Central memory CD8-positive, alpha-beta T cell (primary cell): Measurements from ENCODE around the gene ELANE.
A peak's percentile ranks its signal among the peaks of the same experiment; 100 is the strongest.

Experiments used
- ATAC-seq: fragments of 150-1000 bp; cut with Tn5 transposase; replicated peaks from 2 replicates; pipeline ENCODE4 v1.10.0; 2022; ENCODE audit warnings: mild to moderate bottlenecking, moderate FRiP score, moderate number of reproducible peaks; ENCODE audit not compliant: poor library complexity, severe bottlenecking; ENCODE audit errors: extremely low read depth
- DNase-seq, 2 donors: peaks; one replicate each; pipeline ENCODE4 v3.0.0; 2021; ENCODE audit warnings: low spot score in 2 of 2
- H3K27ac Mint-ChIP-seq: one replicate; pipeline ENCODE4 v1.8.0; 2022; ENCODE audit warnings: low read depth, mild to moderate bottlenecking, moderate library complexity, mixed read lengths
- H3K27me3 Mint-ChIP-seq: one replicate; pipeline ENCODE4 v1.8.0; 2022; ENCODE audit warnings: mixed read lengths
- H3K36me3 Mint-ChIP-seq: one replicate; pipeline ENCODE4 v1.8.0; 2022; ENCODE audit warnings: mild to moderate bottlenecking, moderate library complexity, mixed read lengths; ENCODE audit not compliant: insufficient read depth
- H3K4me1 Mint-ChIP-seq: one replicate; pipeline ENCODE4 v1.8.0; 2022; ENCODE audit warnings: mixed read lengths
- H3K4me3 Mint-ChIP-seq: one replicate; pipeline ENCODE4 v1.8.0; 2022; ENCODE audit warnings: mild to moderate bottlenecking, moderate library complexity, mixed read lengths
- H3K9me3 Mint-ChIP-seq: one replicate; pipeline ENCODE4 v1.8.0; 2022; ENCODE audit warnings: mixed read lengths

ELANE gene

DNA sequence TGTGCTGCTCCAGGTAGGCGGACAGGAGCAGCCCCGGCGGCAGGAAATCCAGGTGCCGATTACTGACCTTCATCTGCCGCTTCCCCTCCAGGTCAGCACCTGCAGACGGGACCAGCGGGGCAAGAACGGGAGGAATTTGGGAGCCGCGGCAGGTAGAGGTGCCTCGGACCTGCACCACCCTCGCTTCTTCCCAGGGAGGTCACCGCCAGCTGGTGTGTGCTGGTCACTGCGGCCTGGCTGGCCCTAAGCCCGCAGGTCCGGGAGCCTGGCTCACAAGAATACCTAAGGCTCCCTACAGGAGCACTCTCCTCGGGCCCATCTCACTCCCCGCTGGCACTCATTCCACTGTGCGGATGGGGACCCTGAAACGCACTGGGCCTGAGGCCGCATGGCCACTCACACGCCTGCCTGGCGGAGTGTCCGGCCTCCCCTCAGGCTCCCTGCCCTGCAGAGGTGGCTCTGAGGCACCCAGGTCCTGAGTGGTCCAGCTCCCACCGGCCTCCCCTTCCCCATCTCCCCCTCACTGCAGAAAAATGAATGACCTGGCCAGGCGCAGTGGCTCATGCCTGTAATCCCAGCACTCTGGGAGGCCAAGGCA, 45.4 kb downstream of the ELANE start:
- Mint-ChIP-seq H3K4me3 (no peak overlapping the region), H3K27ac (no peak overlapping the region), H3K9me3 (no peaks in the 10 kb centered on the region), H3K36me3 (peaks cover 45% of the 10 kb centered on the region), H3K27me3 (no peaks in the 10 kb centered on the region), H3K4me1 (peaks cover 13% of the 10 kb centered on the region)
- DNase-seq, result no peak
- ATAC-seq, result no peak

GRCh38 chr19:898663-899062, 46.6 kb downstream of the ELANE start:
- DNase-seq, result no peak
- Mint-ChIP-seq H3K4me3 (no peak overlapping the region), H3K27me3 (no peaks in the 10 kb centered on the region), H3K36me3 (peaks cover 39% of the 10 kb centered on the region), H3K9me3 (no peaks in the 10 kb centered on the region), H3K4me1 (peaks cover 4% of the 10 kb centered on the region), H3K27ac (peak overlapping the region; percentile 59)
- ATAC-seq, result no peak

GRCh38 chr19:899336-900042, 47.4 kb downstream of the ELANE start:
- no peak overlapping the region for H3K4me3 Mint-ChIP-seq
- H3K9me3 Mint-ChIP-seq, result no peaks in the 10 kb centered on the region
- DNase-seq, result no peak
- H3K27me3 Mint-ChIP-seq, result no peaks in the 10 kb centered on the region
- ATAC-seq, result no peak
- H3K27ac Mint-ChIP-seq, result no peak overlapping the region
- peaks cover 34% of the 10 kb centered on the region for H3K36me3 Mint-ChIP-seq
- H3K4me1 Mint-ChIP-seq, result peaks cover 6% of the 10 kb centered on the region

GRCh38 chr19:900043-900301, 47.9 kb downstream of the ELANE start:
- Mint-ChIP-seq H3K27ac (peak overlapping the region; percentile 35), H3K27me3 (no peaks in the 10 kb centered on the region), H3K4me3 (no peak overlapping the region), H3K36me3 (peaks cover 36% of the 10 kb centered on the region), H3K4me1 (peaks cover 7% of the 10 kb centered on the region), H3K9me3 (no peaks in the 10 kb centered on the region)
- ATAC-seq (no peak), DNase-seq (no peak)

GRCh38 chr19:900302-901111, 48.4 kb downstream of the ELANE start:
- ATAC-seq (peak; percentile 65), DNase-seq (no peak)
- peaks cover 36% of the 10 kb centered on the region for H3K36me3 Mint-ChIP-seq
- peak overlapping the region; percentile 35 for H3K27ac Mint-ChIP-seq
- H3K9me3 Mint-ChIP-seq, result no peaks in the 10 kb centered on the region
- H3K27me3 Mint-ChIP-seq, result no peaks in the 10 kb centered on the region
- no peak overlapping the region for H3K4me3 Mint-ChIP-seq
- H3K4me1 Mint-ChIP-seq, result peaks cover 7% of the 10 kb centered on the region

- H3K9me3 Mint-ChIP-seq, result no peaks in the 10 kb centered on the region
- no peaks in the 10 kb centered on the region for H3K27me3 Mint-ChIP-seq
- H3K36me3 Mint-ChIP-seq, result peaks cover 29% of the 10 kb centered on the region
- H3K4me1 Mint-ChIP-seq, result peaks cover 7% of the 10 kb centered on the region
- no peak overlapping the region for H3K27ac Mint-ChIP-seq
- no peak for DNase-seq
- no peak overlapping the region for H3K4me3 Mint-ChIP-seq
- ATAC-seq, result no peak
These were observed 49.4 kb downstream of the ELANE start for GRCh38 chr19:901216-902092.

GRCh38 chr19:902093-902370, 49.9 kb downstream of the ELANE start:
- Mint-ChIP-seq H3K36me3 (peaks cover 25% of the 10 kb centered on the region), H3K4me1 (peaks cover 7% of the 10 kb centered on the region), H3K27me3 (no peaks in the 10 kb centered on the region), H3K4me3 (no peak overlapping the region), H3K27ac (no peak overlapping the region), H3K9me3 (no peaks in the 10 kb centered on the region)
- ATAC-seq, result no peak
- no peak for DNase-seq

GRCh38 chr19:902446-903226, 50.5 kb downstream of the ELANE start:
- H3K4me1 Mint-ChIP-seq, result peaks cover 7% of the 10 kb centered on the region
- peaks cover 26% of the 10 kb centered on the region for H3K36me3 Mint-ChIP-seq
- H3K9me3 Mint-ChIP-seq, result no peaks in the 10 kb centered on the region
- no peak for DNase-seq
- H3K27me3 Mint-ChIP-seq, result no peaks in the 10 kb centered on the region
- ATAC-seq, result no peak
- H3K27ac Mint-ChIP-seq, result no peak overlapping the region
- H3K4me3 Mint-ChIP-seq, result no peak overlapping the region

- Mint-ChIP-seq H3K4me1 (peaks cover 7% of the 10 kb centered on the region), H3K27ac (peak overlapping the region; percentile 70), H3K36me3 (peaks cover 20% of the 10 kb centered on the region), H3K4me3 (no peak overlapping the region), H3K9me3 (no peaks in the 10 kb centered on the region), H3K27me3 (no peaks in the 10 kb centered on the region)
- no peak for DNase-seq
- ATAC-seq, result no peak
These were observed 51.2 kb downstream of the ELANE start for GRCh38 chr19:903266-903797.

DNA sequence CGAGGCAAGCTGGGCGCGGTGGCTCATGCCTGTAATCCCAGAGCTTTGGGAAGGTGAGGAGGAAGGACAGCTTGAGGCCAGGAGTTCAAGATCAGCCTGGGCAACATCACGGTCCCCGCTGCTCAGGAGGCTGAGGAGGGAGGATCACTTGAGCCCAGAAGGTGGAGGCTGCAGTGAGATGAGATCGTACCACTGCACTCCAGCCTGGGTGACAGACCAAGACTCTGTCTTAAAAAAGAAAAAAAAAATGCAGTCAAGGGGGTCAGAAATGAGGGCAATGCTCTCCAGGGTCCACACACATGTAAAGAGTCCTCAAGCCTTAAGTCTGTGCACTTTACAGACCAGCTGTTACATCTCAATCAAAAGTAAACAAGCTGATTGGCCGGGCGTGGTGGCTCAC, 52.4 kb downstream of the ELANE start:
- H3K4me1 Mint-ChIP-seq, result peaks cover 19% of the 10 kb centered on the region

More for the DNA sequence above, 52.4 kb downstream of the ELANE start:
- Mint-ChIP-seq H3K9me3 (no peaks in the 10 kb centered on the region), H3K4me3 (no peak overlapping the region), H3K27ac (peak overlapping the region; percentile 70), H3K36me3 (peaks cover 23% of the 10 kb centered on the region), H3K27me3 (no peaks in the 10 kb centered on the region)
- DNase-seq (no peak), ATAC-seq (no peak)
